H1 (cell line): ENCODE data around the gene STAT3. TPM values are rescaled to one million over a fixed set of nuclear protein-coding genes. Genes with fewer than 3 reads are reported as not detected.

Experiments used
- CBX5 ChIP-seq: fragments of 300-800, 300-1000 bp; sonication (generic); IDR thresholded peaks from 2 replicates; pipeline ENCODE4 v1.7.1; 2016; ENCODE audit warnings: antibody characterized with exemption, low read length, low read depth
- CTCF ChIP-seq, 3 experiments: IDR thresholded peaks; 1 replicate in 2 of 3; 2 replicates in 1 of 3; pipeline versions ENCODE4 v1.5.1 to v1.6.1; 2011; ENCODE audit warnings: low read length in 3 of 3, mild to moderate bottlenecking in 3 of 3, inconsistent platforms in 2 of 3, low read depth in 1 of 3, moderate library complexity in 1 of 3; ENCODE audit not compliant: insufficient read depth in 1 of 3; ENCODE audit errors: control extremely low read depth in 1 of 3
- GABPA ChIP-seq: IDR thresholded peaks from 2 replicates; pipeline ENCODE4 v1.6.1; 2011; ENCODE audit warnings: mild to moderate bottlenecking, low read length, moderate library complexity, borderline replicate concordance; ENCODE audit not compliant: insufficient read depth
- RXRA ChIP-seq: IDR thresholded peaks from 2 replicates; pipeline ENCODE4 v1.6.1; 2011; ENCODE audit warnings: low read depth, mild to moderate bottlenecking, low read length, moderate library complexity; ENCODE audit not compliant: insufficient read depth
- SIRT6 ChIP-seq: IDR thresholded peaks from one replicate; pipeline ENCODE4 v1.7.1; 2012; ENCODE audit warnings: low read length, inconsistent platforms
- polyA plus RNA-seq, 7 experiments: library from polyadenylated mRNA; depleted of rRNA in 3 of 7; stranded (reverse) in 5 of 7; unstranded in 2 of 7; fragments of >200 nt in 5 of 7; fragments of 200-250 nt in 2 of 7; gene quantifications; 1 replicate in 5 of 7; 2 replicates in 1 of 7; 4 replicates in 1 of 7; pipeline versions ENCODE4 v1.2.1 to v1.2.3, GENCODE V29; 2011 to 2013; ENCODE audit warnings: missing spikeins in 2 of 7, mixed read lengths in 2 of 7
- total RNA-seq: library from RNA; stranded (reverse); fragmentation: NEBNext Ultra II Directional; extraction: Animal tissue kit (Norgen Biotek cat#: 25700); gene quantifications from 2 replicates; pipeline ENCODE4 v1.2.1, GENCODE V29; 2021
- TF ChIP-seq, protein P1 (sequence below): IDR thresholded peaks from 2 replicates; pipeline ENCODE4 v1.6.1; 2011; ENCODE audit warnings: low read length, improper control_type of control experiment

The STAT3 gene
- total and polyA plus RNA-seq, 2 of the 8 experiments (the other 6 are each of a cell fraction or from before 2014, with no cell fraction given): 38.4 to 94.1 TPM

GRCh38 chr17:42281571-42282096, 106.6 kb downstream of the STAT3 start (continued):
- TF ChIP-seq GABPA: no peak
- no peak for TF ChIP-seq CBX5
- TF ChIP-seq CTCF (IDR thresholded peaks at IDR 0.05; ENCODE audit: control extremely low read depth in 1 of 3, insufficient read depth in 1 of 3, low read depth in 1 of 3, low read length in 3 of 3): no peak
- TF ChIP-seq, protein P1, sequence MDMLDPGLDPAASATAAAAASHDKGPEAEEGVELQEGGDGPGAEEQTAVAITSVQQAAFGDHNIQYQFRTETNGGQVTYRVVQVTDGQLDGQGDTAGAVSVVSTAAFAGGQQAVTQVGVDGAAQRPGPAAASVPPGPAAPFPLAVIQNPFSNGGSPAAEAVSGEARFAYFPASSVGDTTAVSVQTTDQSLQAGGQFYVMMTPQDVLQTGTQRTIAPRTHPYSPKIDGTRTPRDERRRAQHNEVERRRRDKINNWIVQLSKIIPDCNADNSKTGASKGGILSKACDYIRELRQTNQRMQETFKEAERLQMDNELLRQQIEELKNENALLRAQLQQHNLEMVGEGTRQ: no peak
- TF ChIP-seq SIRT6: no peak
- no peak for TF ChIP-seq RXRA
